HUES64 (cell line): Measurements from ENCODE around the gene C16orf92.

Experiments
- H3K27ac ChIP-seq: 2 replicates; pipeline ENCODE4 v1.7.0; 2013; ENCODE audit warnings: low read depth, low read length, inconsistent platforms
- H3K27me3 ChIP-seq: 2 replicates; pipeline ENCODE4 v1.6.1; 2013; ENCODE audit warnings: mild to moderate bottlenecking, low read length; ENCODE audit not compliant: insufficient read depth
- H3K36me3 ChIP-seq: 2 replicates; pipeline ENCODE4 v1.6.1; 2013; ENCODE audit warnings: mild to moderate bottlenecking, low read length; ENCODE audit not compliant: insufficient read depth
- H3K4me1 ChIP-seq: 2 replicates; pipeline ENCODE4 v1.6.1; 2013; ENCODE audit warnings: mild to moderate bottlenecking, low read length, moderate library complexity; ENCODE audit not compliant: insufficient read depth
- H3K4me3 ChIP-seq: 2 replicates; pipeline ENCODE4 v1.5.1; 2013; ENCODE audit warnings: mild to moderate bottlenecking, low read length, moderate library complexity
- H3K9ac ChIP-seq: 2 replicates; pipeline ENCODE4 v1.6.1; 2013; ENCODE audit warnings: mild to moderate bottlenecking, low read depth, low read length
- H3K9me3 ChIP-seq: 2 replicates; pipeline ENCODE4 v1.6.1; 2013; ENCODE audit warnings: low read depth, low read length; ENCODE audit not compliant: insufficient read depth
- WGBS: fragments of 150-250, 120-280 bp; methylation state at CpG from one replicate; pipeline ENCODE4 v1.1.7; 2013; ENCODE audit warnings: missing lambda C conversion rate; 5-methylcytosine and 5-hydroxymethylcytosine counted together

The C16orf92 gene

GRCh38 chr16:29990883-29991570 lies 32.0 kb upstream of the C16orf92 start:
- peaks cover 73% of the 10 kb centered on the region for H3K36me3 ChIP-seq
- 95% methylated on average over 35 of the region's 35 CpGs for WGBS

GRCh38 chr16:29991571-29991904 lies 31.5 kb upstream of the C16orf92 start:
- Histone ChIP-seq H3K4me3 (no peak overlapping the region), H3K36me3 (peaks cover 68% of the 10 kb centered on the region), H3K27ac (no peak overlapping the region), H3K9ac (no peak overlapping the region), H3K4me1 (no peaks in the 10 kb centered on the region; the same call in 1 of the 2 replicates), H3K27me3 (no peaks in the 10 kb centered on the region), H3K9me3 (no peaks in the 10 kb centered on the region)
- WGBS, result 90% methylated on average over 3 of the region's 5 CpGs

More at GRCh38 chr16:29990883-29991570, 32.0 kb upstream of the C16orf92 start:
- Histone ChIP-seq H3K27me3 (no peaks in the 10 kb centered on the region), H3K9me3 (no peaks in the 10 kb centered on the region), H3K9ac (no peak overlapping the region), H3K27ac (no peak overlapping the region), H3K4me3 (no peak overlapping the region), H3K4me1 (no peaks in the 10 kb centered on the region; the same call in 1 of the 2 replicates)

DNA sequence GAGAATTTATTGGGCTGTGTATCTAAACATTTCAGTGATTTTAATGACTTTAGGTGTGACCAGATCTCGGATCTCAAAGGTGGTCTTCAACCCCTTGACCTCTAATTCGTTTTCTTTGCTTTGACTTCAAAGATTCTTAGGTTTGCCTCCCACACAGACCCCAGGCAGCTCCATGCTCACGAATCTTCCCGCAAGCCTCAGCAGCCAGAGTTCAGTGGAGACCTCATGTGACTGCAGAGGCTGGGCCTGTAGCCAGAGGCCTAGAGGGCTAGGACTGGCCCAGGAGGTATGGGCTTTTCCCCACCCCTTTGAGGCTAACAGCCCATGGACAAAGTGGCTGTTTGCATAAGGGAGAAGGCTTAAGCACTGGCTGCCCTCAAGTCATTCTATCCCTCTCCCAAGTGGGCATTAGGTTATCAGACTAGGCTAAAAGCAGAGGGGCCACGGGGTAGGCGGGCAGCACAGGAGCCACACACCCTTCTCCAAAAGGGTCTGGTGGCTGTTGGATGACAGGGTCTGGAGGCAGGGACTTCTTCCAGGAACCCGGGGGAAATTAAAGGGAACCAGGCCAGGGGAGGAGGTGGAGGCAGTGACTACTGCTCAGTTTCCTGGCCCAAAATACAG lies 30.5 kb upstream of the C16orf92 start:
- H3K27me3 ChIP-seq, result no peaks in the 10 kb centered on the region
- no peaks in the 10 kb centered on the region for H3K9me3 ChIP-seq
- 87% methylated on average over 7 of the region's 7 CpGs for WGBS
- no peak overlapping the region for H3K4me3 ChIP-seq
- H3K36me3 ChIP-seq, result peaks cover 60% of the 10 kb centered on the region
- no peaks in the 10 kb centered on the region; the same call in 1 of the 2 replicates for H3K4me1 ChIP-seq
- no peak overlapping the region for H3K9ac ChIP-seq
- no peak overlapping the region for H3K27ac ChIP-seq

DNA sequence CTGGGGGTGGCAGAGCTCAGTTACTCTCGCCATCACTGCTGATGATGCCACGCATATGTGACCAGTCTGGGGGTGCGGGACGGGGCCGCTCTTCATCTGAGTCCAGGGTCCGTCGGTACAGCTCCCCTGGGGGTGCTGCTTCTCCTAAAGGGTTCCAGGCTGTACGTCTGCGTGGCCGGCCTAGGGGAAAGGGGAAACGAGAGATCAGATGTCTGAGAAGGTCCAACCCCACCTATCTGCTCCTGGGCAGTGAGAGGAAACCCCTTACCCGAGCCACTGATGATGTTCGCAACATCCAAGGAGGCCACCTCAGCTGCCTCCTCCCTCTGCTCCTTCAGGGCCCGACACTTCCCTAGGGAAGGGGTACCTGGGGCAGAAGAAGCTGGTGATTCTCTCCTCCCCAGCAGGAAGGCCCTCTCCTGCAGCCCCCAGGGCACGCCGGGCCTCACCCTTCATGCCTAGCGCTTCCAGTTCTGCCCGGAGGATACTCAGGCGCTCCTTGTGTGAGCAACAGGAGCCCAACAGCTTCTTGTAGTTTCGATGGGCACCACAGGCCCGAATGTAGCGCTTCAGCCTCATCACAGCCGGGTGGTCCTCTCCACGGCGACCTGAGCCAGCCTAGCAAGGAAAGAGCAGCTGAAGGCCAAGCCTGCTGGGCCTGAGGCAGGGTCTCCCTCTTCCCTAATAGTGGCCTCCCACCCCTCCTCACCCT lies 29.7 kb upstream of the C16orf92 start:
- no peak overlapping the region for H3K27ac ChIP-seq
- H3K9me3 ChIP-seq, result no peaks in the 10 kb centered on the region
- H3K9ac ChIP-seq, result no peak overlapping the region
- 95% methylated on average over 25 of the region's 25 CpGs for WGBS
- no peaks in the 10 kb centered on the region for H3K27me3 ChIP-seq
- H3K36me3 ChIP-seq, result peaks cover 59% of the 10 kb centered on the region
- no peak overlapping the region for H3K4me3 ChIP-seq
- no peaks in the 10 kb centered on the region; the same call in 1 of the 2 replicates for H3K4me1 ChIP-seq

DNA sequence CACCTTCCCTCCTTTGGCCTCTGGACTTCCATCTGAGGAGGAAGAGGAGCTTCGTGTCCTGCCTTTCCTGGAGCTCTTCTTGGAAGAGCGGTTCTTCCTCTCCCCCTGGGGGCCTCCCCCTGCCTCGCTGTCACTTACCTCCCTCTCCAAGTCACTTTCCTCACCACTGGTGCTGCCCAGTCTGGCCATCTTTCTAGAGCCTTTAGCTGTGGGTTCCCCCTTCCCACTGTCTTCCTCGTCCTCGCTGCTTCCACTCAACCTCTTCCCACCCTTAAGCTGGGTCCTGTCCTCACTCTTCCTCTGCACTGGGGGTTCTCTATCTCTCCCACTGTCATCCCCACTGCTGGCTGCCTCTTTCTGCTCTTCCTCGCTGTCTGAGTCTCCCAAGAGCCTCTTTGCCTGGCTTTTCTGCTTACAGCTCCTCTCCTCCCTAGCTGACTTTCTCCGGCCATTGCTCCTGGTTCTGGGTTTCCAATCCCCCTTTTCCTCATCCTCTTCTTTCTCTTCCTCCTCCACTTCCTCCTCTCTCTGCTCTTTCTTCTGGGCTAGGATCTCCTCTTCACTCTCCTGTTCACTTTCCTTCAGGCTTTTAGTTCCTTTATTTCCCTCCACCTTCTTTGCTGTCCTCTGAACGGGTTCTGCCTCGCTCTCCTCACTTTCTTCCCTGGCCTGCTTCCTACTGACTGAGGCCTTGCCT lies 28.9 kb upstream of the C16orf92 start:
- H3K36me3 ChIP-seq, result peaks cover 55% of the 10 kb centered on the region
- no peaks in the 10 kb centered on the region for H3K9me3 ChIP-seq
- H3K9ac ChIP-seq, result no peak overlapping the region
- H3K27ac ChIP-seq, result no peak overlapping the region
- no peaks in the 10 kb centered on the region for H3K27me3 ChIP-seq
- no peak overlapping the region; the same call in 1 of the 2 replicates for H3K4me3 ChIP-seq
- no peaks in the 10 kb centered on the region; the same call in 1 of the 2 replicates for H3K4me1 ChIP-seq
- WGBS, result 91% methylated on average over 9 of the region's 9 CpGs

GRCh38 chr16:29994600-29995323 lies 28.2 kb upstream of the C16orf92 start:
- H3K9ac ChIP-seq, result peak overlapping the region; percentile 95
- peaks cover 53% of the 10 kb centered on the region for H3K36me3 ChIP-seq
- no peaks in the 10 kb centered on the region for H3K27me3 ChIP-seq
- H3K4me1 ChIP-seq, result no peaks in the 10 kb centered on the region; the same call in 1 of the 2 replicates
- H3K9me3 ChIP-seq, result no peaks in the 10 kb centered on the region
- peak overlapping the region; percentile 97 for H3K27ac ChIP-seq
- peak overlapping the region; percentile 93 for H3K4me3 ChIP-seq
- WGBS, result 23% methylated on average over 24 of the region's 24 CpGs

DNA sequence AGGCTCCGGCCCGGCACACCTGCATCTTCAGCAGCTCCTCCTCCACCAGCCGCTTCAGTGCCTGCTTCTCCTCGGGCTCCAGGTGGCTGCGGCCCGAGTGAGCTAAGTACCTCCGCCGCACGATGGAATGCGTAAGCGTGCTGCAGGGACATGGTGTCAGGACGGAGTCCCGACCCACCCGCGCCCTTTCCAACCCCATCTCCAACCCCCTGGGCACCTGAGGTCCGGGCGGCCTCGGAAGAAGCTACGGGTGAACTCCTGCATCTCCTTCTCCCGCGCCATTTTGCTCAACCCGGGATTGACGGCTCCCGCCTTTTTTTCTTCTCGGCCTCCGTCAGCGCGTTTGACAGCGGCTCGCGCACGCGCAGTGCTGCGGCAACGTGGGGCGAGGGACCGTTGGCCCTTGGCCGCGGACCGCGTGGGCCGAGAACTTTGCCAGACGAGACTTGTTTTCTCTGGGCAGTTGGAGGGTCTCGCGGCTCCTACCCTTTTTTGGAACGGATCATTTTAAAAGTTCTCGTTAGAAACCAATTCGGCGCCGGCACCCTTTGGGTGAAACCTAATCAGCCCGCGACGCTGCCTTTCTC lies 27.6 kb upstream of the C16orf92 start, which contains the start of gene HIRIP3:
Gene HIRIP3, minus strand, starts transcription at position 294 of the 587 bp plus-strand sequence. Its CDS starts 12 bp downstream, at position 282.
- peaks cover 46% of the 10 kb centered on the region for H3K36me3 ChIP-seq
- H3K4me1 ChIP-seq, result peaks cover under 1% of the 10 kb centered on the region; the same call in 1 of the 2 replicates
- H3K9me3 ChIP-seq, result no peaks in the 10 kb centered on the region
- WGBS, result under 1% methylated on average over 53 of the region's 53 CpGs
- H3K4me3 ChIP-seq, result peak within 1 kb of the TSS; percentile 93
- H3K27ac ChIP-seq, result peak within 1 kb of the TSS; percentile 97
- peak within 1 kb of the TSS; percentile 95 for H3K9ac ChIP-seq
- H3K27me3 ChIP-seq, result no peaks in the 10 kb centered on the region

DNA sequence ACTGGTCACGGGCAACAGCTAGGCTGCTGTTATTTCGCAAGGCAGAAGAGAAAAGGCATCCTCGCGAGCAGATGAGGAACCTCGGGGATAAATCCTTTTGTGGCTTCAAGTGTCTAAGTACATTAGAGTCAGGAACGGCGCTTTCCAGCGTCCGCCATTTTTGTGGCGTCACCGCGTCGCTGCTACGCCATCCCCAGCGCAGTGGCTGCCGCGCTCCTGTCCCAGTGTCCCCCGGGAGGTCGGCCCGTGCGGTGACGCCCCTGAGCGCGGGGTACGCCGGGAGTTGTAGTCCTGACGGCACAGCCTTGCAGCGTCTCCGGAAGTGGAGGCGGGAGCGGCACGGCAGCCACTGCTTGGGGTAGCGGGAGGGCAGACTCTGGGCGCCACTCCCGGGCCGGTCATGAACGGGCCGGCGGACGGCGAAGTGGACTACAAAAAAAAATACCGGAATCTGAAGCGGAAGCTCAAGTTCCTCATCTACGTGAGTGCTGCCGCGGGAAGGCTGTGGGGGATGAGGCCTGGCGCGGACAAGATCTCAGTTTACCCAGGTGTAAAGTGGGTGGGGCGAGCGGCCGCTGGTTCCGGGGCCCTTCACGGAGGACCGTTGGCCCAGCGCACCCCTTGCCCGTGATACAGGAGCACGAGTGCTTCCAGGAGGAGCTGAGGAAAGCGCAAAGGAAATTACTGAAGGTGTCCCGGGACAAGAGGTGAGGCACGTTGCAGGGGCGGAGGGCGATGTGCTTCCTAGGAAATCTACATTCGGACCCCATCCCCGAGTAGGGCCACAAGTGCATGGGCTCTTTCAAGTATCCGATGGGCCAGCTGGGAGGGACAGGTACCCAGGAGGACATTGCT lies 26.9 kb upstream of the C16orf92 start, which contains the start of gene INO80E:
Gene INO80E, plus strand, starts transcription at position 331 of the 855 bp plus-strand sequence. Its CDS starts 70 bp downstream, at position 401.
- H3K27me3 ChIP-seq, result no peaks in the 10 kb centered on the region
- H3K36me3 ChIP-seq, result peaks cover 40% of the 10 kb centered on the region
- H3K4me1 ChIP-seq, result peaks cover 3% of the 10 kb centered on the region; the same call in 1 of the 2 replicates
- WGBS, result under 1% methylated on average over 65 of the region's 65 CpGs
- peak within 1 kb of the TSS; percentile 97 for H3K27ac ChIP-seq
- peak within 1 kb of the TSS; percentile 95 for H3K9ac ChIP-seq
- peak within 1 kb of the TSS; percentile 93 for H3K4me3 ChIP-seq
- no peaks in the 10 kb centered on the region for H3K9me3 ChIP-seq

GRCh38 chr16:29996766-29997250 lies 26.2 kb upstream of the C16orf92 start:
- Histone ChIP-seq H3K4me1 (peaks cover 3% of the 10 kb centered on the region; the same call in 1 of the 2 replicates), H3K27me3 (no peaks in the 10 kb centered on the region), H3K27ac (no peak overlapping the region), H3K9me3 (no peaks in the 10 kb centered on the region), H3K4me3 (peak overlapping the region; percentile 93), H3K9ac (peak overlapping the region; percentile 66), H3K36me3 (peaks cover 37% of the 10 kb centered on the region)
- 34% methylated on average over 9 of the region's 9 CpGs for WGBS
